ENCODE results near the gene ATP5MC3.

Gene ATP5MC3

DNA sequence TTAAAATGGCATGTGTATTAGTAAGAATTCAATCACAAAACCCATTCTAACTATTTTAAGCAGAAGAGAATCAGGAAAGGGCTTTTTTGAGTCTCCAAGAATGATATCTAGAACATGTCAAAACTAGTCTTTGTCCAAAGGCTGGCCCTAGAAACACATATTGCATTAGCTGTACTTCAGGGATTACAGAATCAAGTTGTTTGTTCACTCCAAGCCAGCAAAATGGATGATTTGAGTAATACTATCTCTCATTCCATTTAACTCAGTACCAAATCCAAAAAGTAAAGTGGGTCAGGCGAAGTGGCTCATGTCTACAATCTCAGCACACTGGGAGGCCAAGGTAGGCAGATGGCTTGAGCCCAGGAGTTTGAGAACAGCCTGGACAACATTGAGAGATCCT is 54.8 kb downstream of the ATP5MC3 start:
- Histone ChIP-seq H3K4me1 (ENCODE audit: control extremely low read depth in 1 of 4, control insufficient read depth in 4 of 4, insufficient read depth in 4 of 4, low read length in 3 of 4) (no peaks in the 10 kb centered on the region), H3K4me3 (ENCODE audit: control insufficient read depth in 1 of 7, extremely low read depth in 1 of 7, insufficient read depth in 4 of 7, low read depth in 2 of 7, low read length in 6 of 7) (no peak overlapping the region), H3K9me3 (ENCODE audit: control extremely low read depth in 1 of 5, control insufficient read depth in 4 of 5, insufficient read depth in 2 of 5, low read depth in 1 of 5, low read length in 4 of 5) (no peaks in the 10 kb centered on the region), H3K27ac (ENCODE audit: insufficient read depth in 1 of 2, low read depth in 1 of 2, low read length in 2 of 2, poor library complexity in 1 of 2, severe bottlenecking in 2 of 2) (no peak overlapping the region), H3K36me3 (ENCODE audit: control insufficient read depth in 4 of 4, insufficient read depth in 4 of 4, low read length in 3 of 4) (peaks cover 8 to 28% (median 23%) of the 10 kb centered on the region in 4 experiments), H3K27me3 (replicated peaks in 2 of 5; ENCODE audit: control insufficient read depth in 4 of 5, insufficient read depth in 5 of 5, low read length in 4 of 5) (no peaks in the 10 kb centered on the region)
- CTCF ChIA-PET = no interaction called here
- DNase-seq = no peak
- POLR2A ChIA-PET = no interaction called here
- WGBS (ENCODE audit: insufficient coverage) = no CpG with 5 or more reads among the region's 1 CpG
